DMS153 (cell line): Measurements from ENCODE around the gene CAMK1D.
"Not testable (repeated sequence)": the region's sequence is repeated elsewhere in the genome, so short reads cannot be mapped to it uniquely, and the experiment has no call there.

Experiments
- DNase-seq: peaks from one replicate; lab custom pipeline; 2025; lab: John Stamatoyannopoulos, UW

CAMK1D gene

GRCh38 chr10:12849319-12850181 is 500.2 kb downstream of the CAMK1D start:
- DNase-seq, result peak; percentile 7

GRCh38 chr10:12852687-12853086 is 503.3 kb downstream of the CAMK1D start:
- DNase-seq, result no peak

- DNase-seq, result no peak
Measured at GRCh38 chr10:12854988-12855387, 505.6 kb downstream of the CAMK1D start.

- DNase-seq, result no peak
Measured at GRCh38 chr10:12862459-12862858, 513.1 kb downstream of the CAMK1D start.

- DNase-seq, result not testable (repeated sequence)
Measured at GRCh38 chr10:12865515-12865914, 516.2 kb downstream of the CAMK1D start.

GRCh38 chr10:12868229-12868628 is 518.9 kb downstream of the CAMK1D start:
- no peak for DNase-seq

- DNase-seq, result no peak
Measured at GRCh38 chr10:12869427-12869826, 520.1 kb downstream of the CAMK1D start.

- no peak for DNase-seq
Measured at GRCh38 chr10:12872577-12872976, 523.2 kb downstream of the CAMK1D start.

- DNase-seq, result no peak
Measured at GRCh38 chr10:12873172-12873571, 523.8 kb downstream of the CAMK1D start.

- no peak for DNase-seq
Measured at GRCh38 chr10:12874501-12874900, 525.2 kb downstream of the CAMK1D start.

GRCh38 chr10:12875100-12875499 is 525.8 kb downstream of the CAMK1D start:
- no peak for DNase-seq

- DNase-seq, result no peak
Measured at GRCh38 chr10:12876266-12876665, 526.9 kb downstream of the CAMK1D start.

- no peak for DNase-seq
Measured at GRCh38 chr10:12877150-12877549, 527.8 kb downstream of the CAMK1D start.

- DNase-seq, result no peak
Measured at GRCh38 chr10:12880423-12880822, 531.1 kb downstream of the CAMK1D start.

GRCh38 chr10:12884851-12885250 is 535.5 kb downstream of the CAMK1D start:
- DNase-seq, result no peak
